ENCODE results near the gene ILRUN.

- TF ChIP-seq CTCF (IDR thresholded peaks at IDR 0.05) (no peak), EZH2 (IDR thresholded peaks at IDR 0.05; ENCODE audit: borderline replicate concordance, insufficient read depth, low read depth, low read length, poor library complexity, severe bottlenecking) (no peak)
Measured at GRCh38 chr6:34718976-34719375, 22.4 kb upstream of the ILRUN start.
